ENCODE results near the gene CSE1L.
A peak's percentile ranks its signal among the peaks of the same experiment; 100 is the strongest.

GRCh38 chr20:49028684-49029083, 17.4 kb upstream of the CSE1L start:
- TF ChIP-seq, protein P1, sequence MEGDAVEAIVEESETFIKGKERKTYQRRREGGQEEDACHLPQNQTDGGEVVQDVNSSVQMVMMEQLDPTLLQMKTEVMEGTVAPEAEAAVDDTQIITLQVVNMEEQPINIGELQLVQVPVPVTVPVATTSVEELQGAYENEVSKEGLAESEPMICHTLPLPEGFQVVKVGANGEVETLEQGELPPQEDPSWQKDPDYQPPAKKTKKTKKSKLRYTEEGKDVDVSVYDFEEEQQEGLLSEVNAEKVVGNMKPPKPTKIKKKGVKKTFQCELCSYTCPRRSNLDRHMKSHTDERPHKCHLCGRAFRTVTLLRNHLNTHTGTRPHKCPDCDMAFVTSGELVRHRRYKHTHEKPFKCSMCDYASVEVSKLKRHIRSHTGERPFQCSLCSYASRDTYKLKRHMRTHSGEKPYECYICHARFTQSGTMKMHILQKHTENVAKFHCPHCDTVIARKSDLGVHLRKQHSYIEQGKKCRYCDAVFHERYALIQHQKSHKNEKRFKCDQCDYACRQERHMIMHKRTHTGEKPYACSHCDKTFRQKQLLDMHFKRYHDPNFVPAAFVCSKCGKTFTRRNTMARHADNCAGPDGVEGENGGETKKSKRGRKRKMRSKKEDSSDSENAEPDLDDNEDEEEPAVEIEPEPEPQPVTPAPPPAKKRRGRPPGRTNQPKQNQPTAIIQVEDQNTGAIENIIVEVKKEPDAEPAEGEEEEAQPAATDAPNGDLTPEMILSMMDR (IDR thresholded peaks at IDR 0.05 in 2 of 3, conservative IDR thresholded peaks at IDR 0.05 in 1 of 3; ENCODE audit: borderline replicate concordance in 1 of 3, insufficient read depth in 1 of 3, low read depth in 2 of 3, low read length in 2 of 3) = peak in 2 of 3 experiments; percentile 39 to 50; a peak in 3 of 6 replicates
- TF ChIP-seq POLR2A (IDR thresholded peaks at IDR 0.05; ENCODE audit: borderline replicate concordance, extremely low read depth, insufficient read depth, insufficient read length) (no peak), CEBPB (IDR thresholded peaks at IDR 0.05; ENCODE audit: low read depth) (no peak), YY1 (IDR thresholded peaks at IDR 0.05; ENCODE audit: extremely low read depth, insufficient replicate concordance, low read depth, low read length) (no peak), POLR2AphosphoS5 (IDR thresholded peaks at IDR 0.05; ENCODE audit: low read depth, low read length) (no peak), TCF7L2 (IDR thresholded peaks at IDR 0.05; ENCODE audit: borderline replicate concordance, extremely low read depth, insufficient read depth, insufficient read length) (no peak), EZH2 (IDR thresholded peaks at IDR 0.05) (no peak), EZH2phosphoT487 (IDR thresholded peaks at IDR 0.05; ENCODE audit: borderline replicate concordance) (no peak)
